PC-3 (cell line): ENCODE data around the gene MAN2C1.

Experiments used
- CTCF ChIP-seq: fragments of 300-600 bp; sonication (generic); conservative IDR thresholded peaks from 2 replicates; pipeline ENCODE4 v1.5.1; 2017; ENCODE audit warnings: antibody characterized with exemption, low read depth, mild to moderate bottlenecking, low read length
- EZH2 ChIP-seq: fragments of 300-600 bp; sonication (generic); IDR thresholded peaks from one replicate; pipeline ENCODE4 v1.6.1; 2017; ENCODE audit warnings: antibody characterized with exemption, mild to moderate bottlenecking, low read length; ENCODE audit not compliant: unreplicated experiment
- EZH2phosphoT487 ChIP-seq: fragments of 300-600 bp; sonication (generic); IDR thresholded peaks from 2 replicates; pipeline ENCODE4 v1.6.1; 2018; ENCODE audit warnings: mild to moderate bottlenecking, antibody characterized with exemption, low read length, borderline replicate concordance

DNA sequence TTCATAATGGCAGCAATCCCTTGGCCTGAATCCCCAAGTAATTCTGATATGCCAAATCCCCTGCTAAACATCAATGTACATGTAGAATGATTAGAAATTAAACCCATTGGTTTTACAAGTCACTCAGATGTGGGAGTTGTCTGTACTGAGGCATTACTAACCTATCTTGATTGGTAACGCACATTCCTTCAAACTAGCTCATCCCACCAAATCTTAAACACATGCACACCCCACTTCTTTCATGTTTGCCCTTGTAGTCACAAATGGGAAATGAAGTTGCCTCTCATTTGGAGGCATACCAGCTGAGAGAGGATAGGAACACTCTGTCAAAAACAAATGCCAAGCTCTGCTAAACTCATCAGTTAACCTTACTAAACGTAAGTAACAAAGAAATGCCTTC, 29.1 kb upstream of the MAN2C1 start:
- TF ChIP-seq EZH2phosphoT487 (no peak), EZH2 (no peak), CTCF (no peak)
